HG02571 (cell line): Measurements from ENCODE around the gene ENO3.
"Not testable (repeated sequence)": the region's sequence is repeated elsewhere in the genome, so short reads cannot be mapped to it uniquely, and the experiment has no call there.

Experiments
- ATAC-seq: cut with Tn5 transposase; IDR thresholded peaks from one replicate; pipeline ENCODE4 v1.9.1; 2021; ENCODE audit warnings: mild to moderate bottlenecking, moderate library complexity; ENCODE audit not compliant: unreplicated experiment

ENO3 gene

DNA sequence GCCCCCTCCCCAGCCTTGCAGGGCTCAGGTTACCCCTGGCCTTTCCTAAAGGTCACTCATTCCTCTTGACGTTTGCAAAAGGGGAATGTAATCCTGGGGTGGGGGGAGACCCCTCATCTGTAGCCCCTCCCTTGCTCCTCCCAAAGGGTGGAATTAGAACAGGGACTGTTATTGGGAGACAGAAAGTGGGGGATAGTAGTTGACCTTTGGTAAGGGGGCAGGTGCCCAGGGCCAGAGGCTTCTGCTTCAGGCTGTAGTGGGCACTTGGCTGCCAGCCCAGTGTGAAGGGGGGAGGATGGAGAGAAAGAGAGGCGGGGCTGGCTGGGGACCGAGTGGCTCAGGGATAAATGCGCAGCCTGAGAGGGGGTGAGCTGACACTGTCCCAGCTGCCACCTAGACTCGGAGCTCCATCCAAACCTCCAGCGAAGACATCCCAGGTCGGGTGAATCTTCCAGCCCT lies at the start of gene ENO3:
Gene ENO3 (plus strand): TSS at position 374 of the 459 bp plus-strand sequence. CDS start 711 bp downstream, outside the sequence.
- ATAC-seq = no peak

DNA sequence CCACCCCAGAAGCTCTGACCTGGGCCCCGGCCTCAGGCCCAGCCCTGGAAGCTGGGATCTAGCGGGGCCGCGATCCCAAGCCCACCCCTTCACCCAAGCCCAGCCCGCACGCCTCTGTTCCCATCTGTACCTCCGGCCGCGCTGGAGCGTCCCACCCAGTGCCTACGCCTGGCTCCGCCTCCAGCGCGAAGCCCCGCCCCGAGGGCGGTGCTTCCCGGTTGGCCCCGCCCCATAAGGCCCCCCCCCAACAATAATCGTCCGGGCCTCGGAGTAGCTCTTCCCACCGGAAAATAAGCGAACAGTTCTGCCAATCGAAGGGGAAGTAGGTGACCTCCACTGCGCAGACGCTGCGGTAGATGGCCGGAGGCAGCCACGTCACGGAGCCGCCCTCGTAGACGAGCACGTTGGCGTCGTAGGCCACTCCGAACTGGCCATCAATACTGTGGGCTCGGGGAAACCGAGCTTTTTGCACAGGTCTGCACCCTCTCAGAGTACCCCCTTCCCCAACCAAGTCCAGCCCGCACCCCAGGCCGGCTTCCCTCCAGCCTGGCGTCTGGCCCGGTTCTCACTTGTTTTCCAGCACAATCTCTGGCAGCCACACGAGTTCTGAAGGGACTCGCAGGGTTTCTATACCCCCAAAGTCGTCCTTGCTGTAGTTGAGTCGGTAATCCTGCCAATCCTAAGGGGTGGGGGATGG lies 49.1 kb upstream of the ENO3 start:
- ATAC-seq = no peak

DNA sequence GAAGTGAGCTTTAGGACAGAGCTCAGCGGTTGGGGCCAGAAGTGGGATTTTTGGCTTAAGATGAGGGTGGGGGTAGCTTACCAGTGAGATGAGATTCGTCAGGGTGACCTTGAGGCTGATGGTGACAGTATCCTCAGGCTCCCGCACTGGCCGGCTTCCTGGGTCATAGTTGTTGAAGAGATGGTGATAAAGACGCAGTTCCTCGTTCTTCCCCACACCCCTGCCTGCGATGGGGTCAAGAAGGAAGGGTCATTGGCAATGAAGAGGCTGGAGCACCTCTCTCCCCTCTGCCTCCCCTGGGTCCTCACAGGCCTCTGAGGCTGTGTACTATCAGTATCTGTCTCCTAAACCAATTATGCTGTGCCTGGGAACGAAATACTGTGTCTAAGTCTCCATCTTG lies 48.4 kb upstream of the ENO3 start:
- no peak for ATAC-seq

DNA sequence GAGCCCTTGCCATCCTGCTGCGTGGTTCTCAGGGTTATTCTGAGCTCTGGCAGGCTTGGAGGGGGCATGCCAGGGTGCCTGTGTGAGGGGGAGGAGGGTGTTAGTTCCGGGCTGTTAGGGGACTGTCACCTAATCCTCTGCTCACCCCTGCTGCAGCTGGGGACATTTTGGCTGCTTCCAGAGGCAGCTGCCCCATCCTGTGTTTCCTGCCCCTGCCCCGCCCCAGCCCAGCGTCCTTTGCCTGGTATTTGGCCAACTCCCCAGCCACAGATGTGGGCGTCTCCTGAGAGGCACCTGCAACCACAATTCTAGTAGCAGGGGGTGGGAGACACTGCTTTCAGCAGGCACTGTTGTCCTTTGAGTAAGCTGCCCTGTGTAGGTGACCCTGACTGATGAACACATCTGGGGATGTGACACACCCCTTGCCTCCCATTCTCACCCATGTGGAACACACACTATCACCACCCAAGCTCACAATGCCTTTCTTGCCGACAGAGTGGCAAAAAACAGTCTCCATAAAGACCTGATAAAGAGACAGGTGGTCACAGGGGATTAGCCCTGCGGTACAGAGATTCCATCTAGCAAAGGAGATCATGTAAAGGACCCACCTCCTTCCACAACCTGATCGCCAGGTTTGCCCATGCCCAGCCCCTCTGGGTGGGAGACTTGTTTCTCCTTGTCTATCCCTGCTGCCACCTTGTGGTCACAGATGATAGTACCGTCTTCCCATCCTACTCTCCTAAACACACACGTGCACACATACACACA lies 47.7 kb upstream of the ENO3 start, which contains the start of gene CHRNE:
Gene CHRNE (minus strand): TSS at position 48 of the 768 bp plus-strand sequence. CDS start 35 bp downstream, at position 13.
- ATAC-seq = no peak

DNA sequence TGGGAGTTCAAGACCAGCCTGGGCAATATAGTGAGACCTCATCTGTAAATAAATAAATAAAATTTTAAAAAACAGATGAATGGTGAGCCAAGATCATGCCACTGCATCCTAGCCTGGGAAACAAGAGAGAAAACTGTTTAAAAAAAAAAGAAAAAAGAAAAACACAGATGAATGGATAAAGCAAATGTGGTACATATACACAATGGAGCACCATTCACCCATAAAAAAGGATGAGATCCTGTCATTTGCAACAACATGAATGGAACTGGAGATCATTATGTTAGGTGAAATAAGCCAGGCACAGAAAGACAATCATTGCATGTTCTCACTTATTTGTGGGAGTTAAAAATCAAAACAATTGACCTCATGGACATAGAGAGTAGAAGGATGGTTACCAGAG lies 44.3 kb upstream of the ENO3 start:
- ATAC-seq = not testable (repeated sequence)

DNA sequence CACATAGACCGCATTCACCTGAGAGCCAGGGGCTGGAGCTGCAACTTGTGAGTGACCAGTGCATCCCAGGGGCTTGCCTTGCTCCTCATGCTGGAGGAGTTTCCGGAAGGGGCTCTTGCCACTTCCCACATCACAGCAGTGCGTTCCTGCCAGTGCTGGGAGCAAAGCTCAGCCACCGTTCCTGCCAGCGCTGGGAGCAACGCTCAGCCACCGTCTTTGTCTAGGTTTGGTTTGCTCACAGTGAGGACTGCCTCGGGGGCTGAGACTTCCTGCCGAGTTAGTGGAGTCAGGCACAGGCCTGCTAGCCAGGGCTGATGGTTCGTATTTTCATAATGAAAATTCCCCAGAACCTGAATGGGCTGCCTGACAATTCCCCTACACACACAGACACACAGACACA lies 42.6 kb upstream of the ENO3 start:
- no peak for ATAC-seq

DNA sequence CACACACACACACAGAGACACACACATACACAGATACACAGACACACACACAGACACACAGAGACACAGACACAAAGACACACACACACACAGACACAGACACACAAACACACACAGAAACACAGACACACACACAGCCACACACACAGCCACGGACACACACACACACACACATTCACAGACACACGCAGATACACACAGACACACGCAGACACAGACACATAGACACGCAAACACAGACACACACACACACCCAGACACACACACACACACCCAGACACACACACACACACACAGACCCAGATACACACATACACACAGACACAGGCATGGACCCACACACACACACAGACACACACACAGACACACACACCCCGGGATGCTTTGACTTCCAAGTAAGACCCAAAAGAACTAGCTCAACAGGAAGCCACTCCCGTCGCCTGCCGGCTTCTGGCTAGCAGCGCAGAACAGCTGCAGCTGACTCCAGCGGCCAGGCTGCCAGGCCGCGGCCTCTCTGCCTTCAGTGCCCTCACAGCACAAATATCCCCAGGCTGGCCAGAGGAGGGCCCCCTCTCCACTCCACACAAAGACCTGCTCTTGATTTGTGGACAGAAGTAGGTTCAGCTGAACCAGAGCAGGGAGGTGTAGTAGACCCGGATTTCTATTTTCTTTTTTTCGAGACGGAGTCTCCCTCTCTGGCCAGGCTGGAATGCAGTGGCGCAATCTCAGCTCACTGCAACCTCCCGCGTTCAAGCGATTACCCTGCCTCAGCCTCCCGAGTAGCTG lies 42.0 kb upstream of the ENO3 start:
- no peak for ATAC-seq

DNA sequence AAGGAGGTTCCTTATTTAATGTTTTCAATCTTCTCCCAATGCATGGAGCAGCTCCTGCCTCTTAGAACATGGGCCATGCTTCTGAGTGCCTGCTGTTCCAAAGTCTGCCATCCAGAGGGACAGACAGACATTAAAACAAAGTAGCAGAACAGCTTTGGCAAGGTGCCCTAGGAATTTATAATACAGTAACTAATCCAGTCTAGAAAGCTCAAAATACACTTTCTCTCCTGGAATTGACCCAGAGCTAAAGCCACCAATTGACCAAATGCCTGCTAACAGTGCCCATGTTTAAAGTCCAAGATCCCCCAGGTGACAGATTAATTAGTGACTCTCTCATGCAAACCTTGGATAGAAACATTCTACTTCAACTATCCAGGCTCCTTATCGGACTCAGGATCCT lies 36.9 kb upstream of the ENO3 start:
- no peak for ATAC-seq

DNA sequence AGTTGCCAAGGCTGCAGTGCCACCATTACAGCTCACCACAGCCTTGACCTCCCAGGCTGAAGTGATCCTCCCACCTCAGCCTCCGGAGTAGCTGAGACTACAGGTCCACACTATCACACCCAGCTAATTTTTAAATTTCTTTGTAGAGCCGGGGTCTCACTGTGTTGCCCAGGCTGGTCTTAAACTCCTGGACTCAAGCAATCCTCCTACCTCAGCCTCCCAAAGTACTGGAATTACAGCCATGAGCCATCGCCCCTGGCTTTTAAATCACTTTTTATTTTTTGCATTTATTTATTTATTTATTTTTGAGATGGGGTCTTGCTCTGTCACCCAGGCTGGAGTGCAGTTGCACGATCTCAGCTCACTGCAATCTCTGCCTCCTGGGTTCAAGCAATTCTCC lies 36.4 kb upstream of the ENO3 start:
- not testable (repeated sequence) for ATAC-seq

DNA sequence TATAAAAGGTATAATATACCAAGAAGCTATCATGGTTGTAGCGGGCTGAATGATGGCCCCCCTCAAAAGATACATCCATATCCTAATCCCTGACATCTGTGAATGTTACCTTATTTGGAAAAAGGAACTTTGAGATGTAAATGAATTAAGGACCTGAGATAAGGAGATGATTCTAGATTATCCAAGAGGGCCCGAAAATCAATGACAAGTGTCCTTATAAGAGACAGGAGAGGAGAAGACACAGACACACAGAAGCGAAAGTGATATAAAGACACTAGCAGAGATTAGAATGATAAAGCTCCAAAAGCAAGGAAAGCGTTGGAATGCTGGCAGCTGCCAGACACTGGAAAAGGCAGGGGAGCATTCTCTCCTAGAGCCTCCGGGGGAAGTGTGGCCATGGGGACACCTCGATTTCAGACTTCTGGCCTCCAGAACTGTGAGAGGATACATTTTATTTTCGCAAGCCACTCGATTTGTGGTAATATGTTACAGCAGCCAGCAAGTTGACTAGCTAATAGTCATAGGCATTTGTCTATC lies 31.3 kb upstream of the ENO3 start:
- ATAC-seq = no peak

DNA sequence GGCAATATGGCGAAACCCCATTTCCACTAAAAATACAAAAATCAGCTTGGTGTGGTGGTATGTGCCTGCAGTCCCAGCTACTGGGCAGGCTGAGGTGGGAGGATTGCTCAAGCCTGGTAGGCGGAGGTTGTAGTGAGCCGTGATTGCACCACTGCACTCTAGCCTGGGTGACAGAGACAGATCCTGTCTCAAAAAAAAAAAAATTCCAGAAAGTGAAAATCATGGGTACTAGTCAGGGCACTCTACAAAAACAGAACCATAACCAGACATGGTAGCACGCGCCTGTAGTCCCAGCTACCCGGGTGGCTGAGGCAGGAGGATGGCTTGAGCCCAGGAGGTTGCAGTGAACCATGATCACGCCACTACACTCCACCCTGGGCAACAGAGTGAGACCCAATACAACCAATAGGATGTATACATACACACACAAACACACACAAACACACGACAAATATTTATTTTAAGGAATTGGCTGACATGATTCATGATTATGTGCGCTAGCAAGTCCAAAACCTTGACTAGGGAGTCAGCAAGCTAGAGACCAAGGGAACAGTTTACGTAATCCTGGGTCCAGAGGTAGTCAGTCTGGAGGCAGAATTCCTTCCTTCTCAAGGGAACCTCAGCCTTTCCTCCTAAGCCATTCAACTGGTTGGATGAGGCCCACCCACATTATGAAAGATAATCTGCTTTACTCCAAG lies 30.4 kb upstream of the ENO3 start:
- no peak for ATAC-seq

DNA sequence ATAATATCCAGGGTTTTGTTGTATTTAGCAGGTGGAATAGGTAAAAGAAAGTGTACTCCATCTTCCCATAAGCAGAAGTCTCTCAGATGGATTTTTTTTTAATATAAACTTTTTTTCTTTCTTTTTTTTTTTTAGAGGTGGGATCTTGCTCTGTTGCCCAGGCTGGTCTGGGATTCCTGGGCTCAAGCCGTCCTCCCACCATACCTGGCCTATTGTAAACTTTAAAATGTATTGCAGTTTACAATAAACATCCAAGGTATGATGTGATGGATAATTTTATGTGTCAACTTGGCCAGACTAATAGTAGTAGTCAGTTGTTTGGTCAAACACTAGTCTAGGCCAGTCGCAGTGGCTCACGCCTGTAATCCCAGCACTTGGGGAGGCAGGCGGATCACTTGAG lies 29.6 kb upstream of the ENO3 start:
- ATAC-seq = no peak

DNA sequence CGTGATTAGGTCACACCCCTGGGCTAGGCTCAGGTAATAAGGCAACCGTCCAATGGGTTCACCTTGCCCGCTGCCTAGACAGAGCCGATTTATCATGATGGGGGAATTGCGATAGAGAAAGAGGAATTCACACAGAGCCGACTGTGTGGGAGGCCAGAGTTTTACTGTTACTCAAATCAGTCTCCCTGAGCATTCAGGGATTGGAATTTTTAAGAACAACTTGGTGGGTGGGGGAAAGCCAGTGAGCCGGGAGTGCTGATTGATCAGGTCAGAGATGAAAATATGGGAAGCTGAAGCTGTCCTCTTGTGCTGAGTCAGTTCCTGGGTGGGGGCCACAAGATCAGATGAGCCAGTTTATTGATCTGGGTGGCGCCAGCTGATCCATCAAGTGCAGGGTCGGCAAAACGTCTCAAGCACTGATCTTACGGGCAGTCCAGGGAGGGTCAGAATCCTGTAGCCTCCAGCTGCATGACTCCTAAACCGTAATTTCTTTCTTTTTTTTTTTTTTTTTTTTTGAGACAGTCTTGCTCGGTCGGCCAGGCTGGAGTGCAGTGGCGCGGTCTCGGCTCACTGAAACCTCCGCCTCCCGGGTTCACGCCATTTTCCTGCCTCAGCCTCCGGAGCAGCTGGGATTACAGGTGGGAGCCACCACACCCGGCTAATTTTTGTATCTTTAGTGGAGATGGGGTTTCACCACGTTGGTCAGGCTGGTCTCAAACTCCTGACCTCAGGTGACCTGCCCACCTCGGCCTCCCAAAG lies 24.2 kb upstream of the ENO3 start:
- not testable (repeated sequence) for ATAC-seq

DNA sequence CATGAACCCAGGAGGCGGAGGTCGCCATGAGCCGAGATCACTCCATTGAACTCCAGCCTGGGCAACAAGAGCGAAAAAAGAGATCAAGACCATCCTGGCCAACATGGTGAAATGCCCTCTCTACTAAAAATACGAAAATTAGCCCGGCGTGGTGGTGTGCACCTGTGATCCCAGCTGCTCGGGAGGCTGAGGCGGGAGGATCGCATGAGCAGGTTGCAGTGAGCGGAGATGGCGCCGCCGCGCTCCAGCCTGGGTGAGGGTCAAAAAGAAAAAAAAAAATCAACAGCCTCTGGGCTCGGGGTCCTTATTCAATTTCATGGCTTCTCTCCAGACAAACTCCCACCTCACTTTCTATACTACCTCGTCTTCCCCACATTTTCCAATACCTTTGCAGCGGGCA lies 22.0 kb upstream of the ENO3 start:
- ATAC-seq = no peak

DNA sequence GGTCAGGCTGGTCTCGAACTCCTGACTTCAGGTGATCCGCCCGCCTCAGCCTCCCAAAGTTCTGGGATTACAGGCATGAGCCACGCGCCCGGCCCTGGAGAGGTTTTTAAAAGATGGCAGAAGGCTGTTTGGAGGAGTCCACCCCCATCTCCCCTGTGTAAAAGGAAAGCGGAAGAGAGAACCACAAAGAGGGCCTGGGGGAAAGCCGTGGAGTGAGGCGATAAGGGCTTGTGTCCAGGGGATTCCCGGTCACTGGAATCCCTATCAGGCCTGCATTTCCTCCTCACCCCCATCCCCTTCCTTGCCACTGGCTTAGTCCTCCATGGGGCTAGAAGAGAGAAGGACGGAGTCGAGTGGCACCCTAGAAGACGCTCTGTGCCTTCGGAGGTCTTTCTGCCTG lies 19.0 kb upstream of the ENO3 start, which contains the start of gene GP1BA:
Gene GP1BA (plus strand): TSS at position 315 of the 400 bp plus-strand sequence. CDS start 328 bp downstream, outside the sequence.
- ATAC-seq = no peak

DNA sequence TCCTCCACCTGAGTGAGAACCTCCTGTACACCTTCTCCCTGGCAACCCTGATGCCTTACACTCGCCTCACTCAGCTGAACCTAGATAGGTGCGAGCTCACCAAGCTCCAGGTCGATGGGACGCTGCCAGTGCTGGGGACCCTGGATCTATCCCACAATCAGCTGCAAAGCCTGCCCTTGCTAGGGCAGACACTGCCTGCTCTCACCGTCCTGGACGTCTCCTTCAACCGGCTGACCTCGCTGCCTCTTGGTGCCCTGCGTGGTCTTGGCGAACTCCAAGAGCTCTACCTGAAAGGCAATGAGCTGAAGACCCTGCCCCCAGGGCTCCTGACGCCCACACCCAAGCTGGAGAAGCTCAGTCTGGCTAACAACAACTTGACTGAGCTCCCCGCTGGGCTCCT lies 18.2 kb upstream of the ENO3 start:
- no peak for ATAC-seq

DNA sequence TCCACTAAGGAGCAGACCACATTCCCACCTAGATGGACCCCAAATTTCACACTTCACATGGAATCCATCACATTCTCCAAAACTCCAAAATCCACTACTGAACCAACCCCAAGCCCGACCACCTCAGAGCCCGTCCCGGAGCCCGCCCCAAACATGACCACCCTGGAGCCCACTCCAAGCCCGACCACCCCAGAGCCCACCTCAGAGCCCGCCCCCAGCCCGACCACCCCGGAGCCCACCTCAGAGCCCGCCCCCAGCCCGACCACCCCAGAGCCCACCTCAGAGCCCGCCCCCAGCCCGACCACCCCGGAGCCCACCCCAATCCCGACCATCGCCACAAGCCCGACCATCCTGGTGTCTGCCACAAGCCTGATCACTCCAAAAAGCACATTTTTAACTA lies 17.3 kb upstream of the ENO3 start:
- no peak for ATAC-seq

DNA sequence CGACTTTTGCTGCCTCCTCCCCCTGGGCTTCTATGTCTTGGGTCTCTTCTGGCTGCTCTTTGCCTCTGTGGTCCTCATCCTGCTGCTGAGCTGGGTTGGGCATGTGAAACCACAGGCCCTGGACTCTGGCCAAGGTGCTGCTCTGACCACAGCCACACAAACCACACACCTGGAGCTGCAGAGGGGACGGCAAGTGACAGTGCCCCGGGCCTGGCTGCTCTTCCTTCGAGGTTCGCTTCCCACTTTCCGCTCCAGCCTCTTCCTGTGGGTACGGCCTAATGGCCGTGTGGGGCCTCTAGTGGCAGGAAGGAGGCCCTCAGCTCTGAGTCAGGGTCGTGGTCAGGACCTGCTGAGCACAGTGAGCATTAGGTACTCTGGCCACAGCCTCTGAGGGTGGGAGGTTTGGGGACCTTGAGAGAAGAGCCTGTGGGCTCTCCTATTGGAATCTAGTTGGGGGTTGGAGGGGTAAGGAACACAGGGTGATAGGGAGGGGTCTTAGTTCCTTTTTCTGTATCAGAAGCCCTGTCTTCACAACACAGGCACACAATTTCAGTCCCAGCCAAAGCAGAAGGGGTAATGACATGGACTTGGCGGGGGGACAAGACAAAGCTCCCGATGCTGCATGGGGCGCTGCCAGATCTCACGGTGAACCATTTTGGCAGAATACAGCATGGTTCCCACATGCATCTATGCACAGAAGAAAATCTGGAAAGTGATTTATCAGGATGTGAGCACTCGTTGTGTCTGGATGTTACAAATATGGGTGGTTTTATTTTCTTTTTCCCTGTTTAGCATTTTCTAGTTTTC lies 16.5 kb upstream of the ENO3 start:
- no peak for ATAC-seq

DNA sequence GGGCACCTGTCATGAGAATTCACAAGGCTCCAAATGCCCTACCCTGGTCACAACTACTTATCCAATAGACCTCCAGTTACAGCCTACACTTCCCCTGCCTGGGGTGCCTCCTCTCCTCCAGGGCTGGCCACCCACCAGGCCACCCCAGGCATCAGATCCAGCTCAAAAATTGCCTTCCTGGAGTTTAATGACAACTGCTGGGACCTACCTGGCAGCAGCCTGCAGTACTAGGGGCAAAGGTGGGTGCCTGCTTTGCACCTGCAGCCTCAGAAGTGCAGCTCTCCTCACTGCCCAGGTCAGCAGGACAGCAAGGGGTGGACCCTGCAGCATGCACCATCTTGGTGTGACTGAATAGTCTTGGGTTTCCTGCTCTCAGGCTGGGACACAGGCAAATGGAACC lies 15.3 kb upstream of the ENO3 start:
- no peak for ATAC-seq
